Measurements from ENCODE around the gene PARD3B.

DNA sequence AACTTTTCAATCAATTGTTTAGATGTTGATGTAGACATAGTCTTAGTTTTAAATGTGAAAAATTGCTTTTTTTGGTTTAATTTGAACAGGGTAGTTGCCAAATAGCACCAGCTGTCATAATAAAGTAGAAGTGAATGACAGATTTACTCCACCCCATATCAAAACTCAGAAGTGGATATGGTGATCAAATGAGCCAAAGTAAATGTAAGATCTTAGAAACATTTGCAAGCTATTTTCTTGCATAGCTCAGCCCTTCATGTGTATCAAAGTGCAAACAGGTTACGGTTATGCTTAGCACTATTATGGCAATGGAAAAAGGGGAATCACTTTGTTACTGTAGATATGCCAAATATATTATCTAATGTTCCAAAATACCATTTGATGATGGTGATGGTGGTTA lies 596.1 kb downstream of the PARD3B start:
- no peak for TF ChIP-seq POLR2A (IDR thresholded peaks at IDR 0.05)
- TF ChIP-seq, protein P1, sequence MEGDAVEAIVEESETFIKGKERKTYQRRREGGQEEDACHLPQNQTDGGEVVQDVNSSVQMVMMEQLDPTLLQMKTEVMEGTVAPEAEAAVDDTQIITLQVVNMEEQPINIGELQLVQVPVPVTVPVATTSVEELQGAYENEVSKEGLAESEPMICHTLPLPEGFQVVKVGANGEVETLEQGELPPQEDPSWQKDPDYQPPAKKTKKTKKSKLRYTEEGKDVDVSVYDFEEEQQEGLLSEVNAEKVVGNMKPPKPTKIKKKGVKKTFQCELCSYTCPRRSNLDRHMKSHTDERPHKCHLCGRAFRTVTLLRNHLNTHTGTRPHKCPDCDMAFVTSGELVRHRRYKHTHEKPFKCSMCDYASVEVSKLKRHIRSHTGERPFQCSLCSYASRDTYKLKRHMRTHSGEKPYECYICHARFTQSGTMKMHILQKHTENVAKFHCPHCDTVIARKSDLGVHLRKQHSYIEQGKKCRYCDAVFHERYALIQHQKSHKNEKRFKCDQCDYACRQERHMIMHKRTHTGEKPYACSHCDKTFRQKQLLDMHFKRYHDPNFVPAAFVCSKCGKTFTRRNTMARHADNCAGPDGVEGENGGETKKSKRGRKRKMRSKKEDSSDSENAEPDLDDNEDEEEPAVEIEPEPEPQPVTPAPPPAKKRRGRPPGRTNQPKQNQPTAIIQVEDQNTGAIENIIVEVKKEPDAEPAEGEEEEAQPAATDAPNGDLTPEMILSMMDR (IDR thresholded peaks at IDR 0.05) = no peak
